ENCODE data around the gene RBM42. TPM values are rescaled to one million over a fixed set of nuclear protein-coding genes. Genes with fewer than 3 reads are reported as not detected.
A peak's percentile ranks its signal among the peaks of the same experiment; 100 is the strongest.
"Not testable (repeated sequence)": the region's sequence is repeated elsewhere in the genome, so short reads cannot be mapped to it uniquely, and the experiment has no call there.

Gene RBM42, protein sequence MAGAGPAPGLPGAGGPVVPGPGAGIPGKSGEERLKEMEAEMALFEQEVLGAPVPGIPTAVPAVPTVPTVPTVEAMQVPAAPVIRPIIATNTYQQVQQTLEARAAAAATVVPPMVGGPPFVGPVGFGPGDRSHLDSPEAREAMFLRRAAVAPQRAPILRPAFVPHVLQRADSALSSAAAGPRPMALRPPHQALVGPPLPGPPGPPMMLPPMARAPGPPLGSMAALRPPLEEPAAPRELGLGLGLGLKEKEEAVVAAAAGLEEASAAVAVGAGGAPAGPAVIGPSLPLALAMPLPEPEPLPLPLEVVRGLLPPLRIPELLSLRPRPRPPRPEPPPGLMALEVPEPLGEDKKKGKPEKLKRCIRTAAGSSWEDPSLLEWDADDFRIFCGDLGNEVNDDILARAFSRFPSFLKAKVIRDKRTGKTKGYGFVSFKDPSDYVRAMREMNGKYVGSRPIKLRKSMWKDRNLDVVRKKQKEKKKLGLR
- 218 and 225 TPM in 2 replicates for total RNA-seq (2014; rRNA removed; shearing (Covaris generic))

GRCh38 chr19:35628565-35629331 is at the start of gene RBM42:
Gene RBM42, plus strand, starts transcription at chr19:35629036. Its CDS starts 118 bp downstream, at chr19:35629154.
- DNase-seq (ENCODE audit: low spot score) = peak; percentile 100

DNA sequence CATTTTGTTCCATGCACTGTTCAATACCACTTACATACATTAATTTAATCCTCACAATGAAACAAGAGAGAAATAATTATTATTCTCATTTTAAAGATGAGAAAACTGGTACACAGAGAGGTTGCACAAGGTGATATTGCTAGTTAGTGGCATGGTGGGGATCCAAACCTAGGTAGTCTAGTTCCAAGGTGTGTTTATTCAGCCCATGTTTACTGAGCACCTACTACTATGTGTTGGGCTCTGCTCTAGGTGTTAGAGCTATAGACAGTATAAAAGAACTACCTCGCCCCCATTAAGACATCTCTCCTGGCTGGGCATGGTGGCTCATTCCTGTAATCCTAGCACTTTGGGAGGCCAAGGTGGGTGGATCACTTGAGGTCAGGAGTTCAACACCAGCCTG is 46.1 kb upstream of the RBM42 start:
- no peak for DNase-seq (ENCODE audit: low spot score)

DNA sequence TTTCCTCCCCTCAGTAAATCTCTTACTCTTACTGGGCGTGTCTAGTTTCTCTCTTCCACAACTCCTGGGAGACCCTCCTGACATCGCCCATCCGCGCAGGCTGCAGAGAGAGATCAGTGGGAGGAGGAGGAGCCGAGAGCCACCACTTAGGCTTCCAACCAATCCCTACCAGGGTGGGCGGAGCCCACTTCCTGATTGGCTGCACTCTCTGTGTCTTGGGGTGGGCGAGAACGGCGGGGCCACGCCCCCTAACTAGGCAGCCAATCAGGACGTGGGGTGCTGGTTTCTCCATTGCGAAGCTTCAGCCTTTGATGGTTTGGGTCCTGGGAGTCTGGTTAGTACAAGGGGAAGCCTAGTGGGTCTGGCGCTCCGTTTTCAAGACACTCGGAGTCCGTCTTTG is 43.0 kb upstream of the RBM42 start, which contains the start of gene PMIS2:
Gene PMIS2 (plus strand): TSS at position 326 of the 400 bp plus-strand sequence. CDS start 87 bp downstream, outside the sequence.
- DNase-seq (ENCODE audit: low spot score) = peak; percentile 15

DNA sequence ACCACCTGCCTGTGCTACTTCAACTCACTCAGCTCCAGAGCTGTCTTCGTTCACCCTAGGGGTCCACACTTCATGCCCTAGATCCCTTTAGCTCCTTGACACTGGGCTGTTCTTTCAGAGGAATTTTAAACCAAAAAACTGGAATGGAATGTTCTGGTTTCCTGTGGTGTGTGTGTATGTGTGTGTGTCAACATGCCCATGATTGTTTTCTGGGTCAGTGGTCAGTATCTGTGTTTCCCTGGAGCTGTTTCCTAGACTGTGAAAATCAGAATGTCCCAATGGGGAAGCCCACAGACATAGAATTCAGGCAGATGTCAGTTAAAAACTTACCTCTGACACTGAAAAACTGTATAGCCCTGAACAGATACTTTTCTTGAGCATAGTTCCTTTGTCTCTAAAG is 41.5 kb upstream of the RBM42 start:
- DNase-seq (ENCODE audit: low spot score) = no peak

DNA sequence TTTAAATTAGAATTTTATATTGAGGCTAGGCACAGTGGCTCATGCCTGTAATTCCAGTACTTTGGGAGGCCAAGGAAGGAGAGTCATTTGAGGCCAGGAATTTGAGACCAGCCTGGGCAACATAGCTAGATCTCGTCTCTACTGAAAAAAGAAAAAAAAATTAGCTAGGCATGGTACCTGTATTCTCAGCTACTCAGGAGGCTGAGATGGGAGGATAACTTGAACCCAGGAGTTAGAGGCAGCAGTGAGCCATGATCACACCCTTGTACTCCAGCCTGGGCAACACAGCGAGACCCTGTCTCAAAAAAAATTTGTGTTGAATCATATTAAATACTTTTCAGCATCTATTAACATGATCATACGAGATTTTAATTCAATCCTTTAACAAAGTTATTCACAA is 38.0 kb upstream of the RBM42 start:
- no peak for DNase-seq (ENCODE audit: low spot score)

GRCh38 chr19:35592226-35592625 is 36.6 kb upstream of the RBM42 start:
- DNase-seq (ENCODE audit: low spot score) = peak; percentile 71

DNA sequence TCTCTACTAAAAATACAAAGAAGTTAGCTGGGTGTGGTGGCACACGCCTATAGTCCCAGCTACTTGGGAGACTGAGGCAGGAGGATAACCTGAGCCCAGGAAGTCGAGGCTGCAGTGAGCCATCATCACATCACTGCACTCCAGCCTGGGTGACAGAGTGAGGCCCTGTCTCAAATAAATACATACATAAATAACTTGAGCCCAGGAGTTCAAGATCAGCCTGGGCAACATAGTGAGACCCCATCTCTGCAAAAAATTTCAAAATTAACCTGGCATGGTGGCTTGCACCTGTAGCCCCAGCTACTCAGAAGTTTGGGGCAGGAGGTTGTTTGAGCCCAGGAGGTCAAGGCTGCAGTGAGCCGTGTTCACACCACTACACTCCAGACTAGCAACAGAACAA is 33.8 kb upstream of the RBM42 start:
- not testable (repeated sequence) for DNase-seq (ENCODE audit: low spot score)

DNA sequence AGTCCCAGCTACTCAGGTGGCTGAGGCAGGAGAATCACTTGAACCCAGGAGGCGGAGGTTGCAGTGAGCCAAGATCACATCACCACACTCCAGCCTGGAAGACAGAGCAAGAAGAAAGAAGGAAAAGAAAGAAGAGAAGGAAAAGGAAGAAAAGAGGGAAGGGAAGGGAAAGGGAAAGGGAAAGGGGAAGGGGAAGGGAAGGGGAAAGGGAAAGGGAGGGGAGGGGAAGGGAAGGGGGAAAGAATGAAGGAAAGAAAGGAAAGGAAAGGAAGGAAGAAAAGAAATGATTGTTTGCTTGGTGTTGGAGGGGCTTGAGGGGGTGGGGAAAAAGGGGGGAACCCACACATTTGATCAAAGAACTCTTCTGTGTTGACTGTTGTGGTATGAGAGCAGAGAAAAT is 32.9 kb upstream of the RBM42 start:
- DNase-seq (ENCODE audit: low spot score) = no peak

GRCh38 chr19:35596366-35596999 is 32.4 kb upstream of the RBM42 start:
- peak; percentile 50 for DNase-seq (ENCODE audit: low spot score)

GRCh38 chr19:35601971-35602370 is 26.9 kb upstream of the RBM42 start:
- DNase-seq (ENCODE audit: low spot score) = no peak

DNA sequence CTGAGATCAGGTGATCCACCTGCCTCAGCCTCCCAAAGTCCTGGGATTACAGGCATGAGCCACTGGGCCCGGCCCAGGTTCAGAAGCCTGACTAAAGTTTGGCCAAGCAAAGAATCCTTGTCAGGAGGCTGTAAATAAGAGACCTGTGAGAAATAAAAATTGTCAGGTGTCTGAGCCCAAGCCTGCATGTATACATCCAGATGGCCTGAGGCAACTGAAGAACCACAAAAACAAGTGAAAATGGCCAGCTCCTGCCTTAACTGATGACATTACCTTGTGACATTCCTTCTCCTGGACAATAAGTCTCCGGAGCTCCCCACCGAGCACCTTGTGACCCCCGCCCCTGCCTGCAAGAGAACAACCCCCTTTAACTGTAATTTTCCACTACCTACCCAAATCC is 24.4 kb upstream of the RBM42 start:
- DNase-seq (ENCODE audit: low spot score) = not testable (repeated sequence)

- DNase-seq (ENCODE audit: low spot score) = not testable (repeated sequence)
These were observed 21.7 kb upstream of the RBM42 start for GRCh38 chr19:35607170-35607569.

DNA sequence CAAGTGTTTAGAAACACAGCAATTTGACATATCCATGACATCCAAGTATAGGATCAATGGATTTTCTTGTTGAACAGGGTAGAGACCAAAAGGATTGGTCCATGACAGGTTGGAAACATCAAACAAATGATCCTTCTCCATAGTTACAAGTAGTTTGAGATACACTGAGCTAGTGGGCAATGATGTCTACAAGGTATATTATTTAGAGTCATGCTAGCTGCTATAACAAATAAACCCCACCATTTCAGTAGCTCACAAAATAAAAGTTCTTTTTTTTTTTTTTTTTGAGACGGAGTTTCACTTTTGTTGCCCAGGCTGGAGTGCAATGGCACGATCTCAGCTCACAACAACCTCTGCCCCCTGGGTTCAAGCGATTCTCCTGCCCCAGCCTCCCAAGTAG is 21.2 kb upstream of the RBM42 start:
- DNase-seq (ENCODE audit: low spot score) = no peak

GRCh38 chr19:35608251-35608650 is 20.6 kb upstream of the RBM42 start:
- peak; percentile 40 for DNase-seq (ENCODE audit: low spot score)

- DNase-seq (ENCODE audit: low spot score) = no peak
These were observed 18.9 kb upstream of the RBM42 start for GRCh38 chr19:35609851-35610353.

GRCh38 chr19:35612224-35612558 is 16.6 kb upstream of the RBM42 start:
- DNase-seq (ENCODE audit: low spot score) = no peak

DNA sequence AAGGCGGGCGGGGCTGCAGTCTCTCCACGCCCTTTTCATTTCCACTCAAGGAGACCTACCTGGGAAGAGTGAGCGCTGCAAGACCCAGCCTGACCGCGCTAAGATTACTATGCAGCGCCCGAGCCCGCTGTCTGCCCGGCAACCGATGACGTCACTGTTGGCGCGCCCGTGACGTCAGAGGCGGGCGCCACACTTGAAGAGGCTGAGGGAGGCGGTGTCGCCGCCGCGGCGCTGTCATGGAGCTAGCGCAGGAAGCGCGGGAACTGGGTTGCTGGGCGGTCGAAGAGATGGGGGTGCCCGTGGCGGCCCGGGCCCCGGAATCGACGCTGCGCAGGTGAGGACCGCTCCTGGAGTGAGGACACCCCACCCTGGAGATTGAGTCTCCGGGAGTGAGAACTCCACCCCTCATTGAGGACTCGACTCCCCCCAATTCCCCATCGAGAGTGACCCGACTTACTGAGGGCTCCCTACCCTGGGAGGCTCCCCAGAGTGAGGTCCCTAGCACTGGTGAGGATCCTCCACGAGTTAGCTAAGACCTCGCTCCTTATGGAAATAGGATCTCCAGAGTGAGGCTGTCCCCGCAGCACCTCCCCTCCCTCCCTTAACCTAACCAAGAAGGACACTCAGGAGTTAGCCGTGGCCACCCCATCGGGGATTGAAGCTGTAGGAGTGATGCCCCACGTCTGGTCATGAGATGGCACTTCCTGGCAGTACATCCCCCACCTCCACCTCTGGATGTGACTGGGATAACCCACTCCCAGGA is 16.1 kb upstream of the RBM42 start, which contains the start of gene HAUS5:
Gene HAUS5 (plus strand): TSS at position 177 of the 763 bp plus-strand sequence. CDS start 60 bp downstream, at position 237.
- peak; percentile 99 for DNase-seq (ENCODE audit: low spot score)

DNA sequence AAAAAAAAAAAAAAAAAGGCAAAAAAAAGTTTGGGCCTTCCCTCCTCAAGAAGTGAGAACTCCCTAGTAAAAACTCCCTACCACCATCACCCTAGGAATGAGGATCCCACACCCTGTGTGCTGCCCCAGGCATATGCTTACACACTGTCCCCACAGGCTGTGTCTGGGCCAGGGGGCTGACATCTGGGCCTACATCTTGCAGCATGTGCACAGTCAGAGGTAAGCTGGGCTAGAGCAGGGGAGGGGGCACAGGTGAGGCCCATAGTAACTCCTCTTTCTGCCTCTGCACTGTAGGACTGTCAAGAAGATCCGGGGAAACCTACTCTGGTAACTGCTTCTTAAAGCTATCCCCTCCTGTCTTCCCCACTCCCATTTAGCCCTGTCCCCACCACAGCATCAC is 15.3 kb upstream of the RBM42 start:
- no peak for DNase-seq (ENCODE audit: low spot score)

DNA sequence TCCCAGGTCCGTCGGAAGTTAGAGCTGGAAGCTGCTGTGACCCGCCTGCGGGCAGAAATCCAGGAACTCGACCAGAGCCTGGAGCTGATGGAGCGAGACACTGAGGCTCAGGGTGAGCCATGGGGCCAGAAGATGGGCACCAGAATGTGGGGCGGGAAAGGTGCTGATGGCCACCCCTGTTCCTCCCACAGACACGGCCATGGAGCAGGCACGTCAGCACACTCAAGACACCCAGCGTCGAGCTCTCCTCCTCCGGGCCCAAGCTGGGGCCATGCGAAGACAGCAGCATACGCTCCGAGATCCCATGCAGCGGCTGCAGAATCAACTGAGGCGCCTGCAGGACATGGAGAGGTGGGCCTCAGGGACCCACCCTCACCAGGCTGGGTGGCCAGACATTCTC is 13.8 kb upstream of the RBM42 start:
- DNase-seq (ENCODE audit: low spot score) = no peak

DNA sequence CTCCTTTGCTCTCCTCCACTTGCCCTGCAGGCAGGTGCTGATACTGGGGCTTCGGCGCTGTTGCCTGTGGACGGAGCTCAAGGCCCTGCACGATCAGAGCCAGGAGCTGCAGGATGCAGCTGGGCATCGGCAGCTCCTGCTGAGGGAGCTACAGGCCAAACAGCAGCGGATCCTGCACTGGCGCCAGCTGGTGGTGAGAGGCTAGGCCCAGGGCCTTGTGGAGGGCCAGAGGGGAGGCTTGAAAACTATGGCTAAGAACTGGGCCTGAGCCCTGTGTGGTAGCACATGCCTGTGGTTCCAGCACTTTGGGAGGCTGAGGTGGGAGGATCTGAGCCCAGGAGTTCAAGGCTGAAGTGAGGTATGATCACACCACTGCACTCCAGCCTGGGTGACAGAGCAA is 10.0 kb upstream of the RBM42 start:
- no peak for DNase-seq (ENCODE audit: low spot score)
